Motor neuron (in vitro differentiated cells): ENCODE data around the gene TMX1. TPM values are rescaled to one million over a fixed set of nuclear protein-coding genes. Genes with fewer than 3 reads are reported as not detected.

Source experiments
- ATAC-seq, 8 experiments: fragments of 200-7000 bp; cut with Tn5 transposase; replicated peaks in 6 of 8; 2 replicates each; pipeline ENCODE4 v1.8.0; 2021; ENCODE audit warnings: mild to moderate bottlenecking in 8 of 8, moderate library complexity in 8 of 8
- H3K27ac ChIP-seq, 2 donors: fragments of 250-450 bp; sonication (Bioruptor Pico); 2 replicates each; pipeline ENCODE4 v1.9.0; 2021; ENCODE audit warnings: antibody characterized with exemption in 2 of 2, mild to moderate bottlenecking in 2 of 2, moderate library complexity in 1 of 2
- H3K4me1 ChIP-seq, 2 donors: fragments of 250-450 bp; sonication (Bioruptor Pico); replicated peaks in 1 of 2; 2 replicates each; pipeline ENCODE4 v1.6.1; 2021; ENCODE audit warnings: antibody characterized with exemption in 2 of 2, mild to moderate bottlenecking in 2 of 2, moderate library complexity in 1 of 2
- H3K4me3 ChIP-seq, 5 donors: fragments of 250-450 bp; sonication (Bioruptor Pico); 2 replicates each; pipeline ENCODE4 v1.9.0; 2021; ENCODE audit warnings: antibody characterized with exemption in 5 of 5, mild to moderate bottlenecking in 5 of 5, moderate library complexity in 4 of 5
- WGBS, 10 experiments: fragments of 450-650 bp; shearing (Covaris generic); methylation state at CpG; one replicate each; pipeline ENCODE4 v1.0.0; 2022; 5-methylcytosine and 5-hydroxymethylcytosine counted together
- in situ Hi-C, 9 experiments: fragments of 400-800 bp; cut with MboI; loops; one replicate each; pipeline ENCODE4 v1.15.0; 2021; ENCODE audit warnings: low sequenced_read_pairs in 9 of 9, low pct_unique_long_range_greater_than_20kb in 2 of 9; ENCODE audit not compliant: unreplicated experiment in 9 of 9
- total RNA-seq, 8 experiments: library from RNA; unstranded; fragments of 300-600 nt; gene quantifications; 2 replicates each; pipeline versions ENCODE4 v1.2.3 to v1.2.4, GENCODE V29; 2022

Gene TMX1
- total RNA-seq, 8 experiments from 2014 or later: 18.3 to 54.7 (median 33.0) TPM

GRCh38 chr14:51283402-51284085, 43.5 kb downstream of the TMX1 start:
- ATAC-seq: peak; percentile 72 to 97 (median 82)
- Histone ChIP-seq H3K4me1 (no peaks in the 10 kb centered on the region), H3K4me3 (no peak overlapping the region), H3K27ac (no peak overlapping the region)
- in situ Hi-C loops: loop anchor here (10.0 to 25.0 kb wide), 6 partner anchors 379 to 854 kb away; partner anchors contain the start of genes RTRAF (in 5 of the 9) and FRMD6 (in 3 of the 9)
- WGBS, 10 experiments: 0 to 100% (median 57%) methylated on average over 1 to 8 of the region's 8 CpGs

GRCh38 chr14:51284241-51284640, 44.2 kb downstream of the TMX1 start:
- no peak overlapping the region for H3K4me3 ChIP-seq
- H3K4me1 ChIP-seq: no peaks in the 10 kb centered on the region
- ATAC-seq: no peak
- in situ Hi-C loops: loop anchor here (10.0 to 25.0 kb wide), 6 partner anchors 378 to 853 kb away; partner anchors contain the start of genes RTRAF (in 5 of the 9) and FRMD6 (in 3 of the 9)
- H3K27ac ChIP-seq: no peak overlapping the region

GRCh38 chr14:51285120-51285519, 45.1 kb downstream of the TMX1 start:
- WGBS, 10 experiments: 80 to 100% methylated on average over 1 of the region's 1 CpG; no CpG with 5 or more reads in 8 of the 10 experiments
- H3K4me1 ChIP-seq: no peaks in the 10 kb centered on the region
- H3K27ac ChIP-seq: no peak overlapping the region
- in situ Hi-C loops: loop anchor here (10.0 to 25.0 kb wide), 6 partner anchors 377 to 852 kb away; partner anchors contain the start of genes RTRAF (in 5 of the 9) and FRMD6 (in 3 of the 9)
- no peak overlapping the region for H3K4me3 ChIP-seq
- no peak for ATAC-seq

- in situ Hi-C loops: loop anchor here (10.0 to 25.0 kb wide), 6 partner anchors 373 to 848 kb away; partner anchors contain the start of genes RTRAF (in 5 of the 9) and FRMD6 (in 3 of the 9)
- peaks cover under 1 to 6% of the 10 kb centered on the region in 2 donors for H3K4me1 ChIP-seq
- H3K27ac ChIP-seq: no peak overlapping the region
- no peak for ATAC-seq
- no peak overlapping the region for H3K4me3 ChIP-seq
Measured at GRCh38 chr14:51289169-51289568, 49.1 kb downstream of the TMX1 start.

GRCh38 chr14:51290132-51290531, 50.1 kb downstream of the TMX1 start:
- peaks cover 6 to 8% of the 10 kb centered on the region in 2 donors for H3K4me1 ChIP-seq
- in situ Hi-C loops: loop anchor here in 8 of 9 experiments (10.0 to 25.0 kb wide), 6 partner anchors 372 to 847 kb away; partner anchors contain the start of genes RTRAF (in 5 of the 8) and FRMD6 (in 3 of the 8)
- H3K4me3 ChIP-seq: no peak overlapping the region
- WGBS, 10 experiments: 86 to 100% (median 100%) methylated on average over 1 of the region's 1 CpG; no CpG with 5 or more reads in 4 of the 10 experiments
- no peak for ATAC-seq
- H3K27ac ChIP-seq: no peak overlapping the region

GRCh38 chr14:51291016-51291415, 51.0 kb downstream of the TMX1 start:
- ATAC-seq: no peak
- no peak overlapping the region for H3K4me3 ChIP-seq
- peaks cover 6 to 15% of the 10 kb centered on the region in 2 donors for H3K4me1 ChIP-seq
- WGBS, 10 experiments: 93 to 100% (median 100%) methylated on average over 1 to 3 of the region's 4 CpGs; no CpG with 5 or more reads in 3 of the 10 experiments
- in situ Hi-C loops: loop anchor here in 8 of 9 experiments (10.0 to 25.0 kb wide), 6 partner anchors 371 to 846 kb away; partner anchors contain the start of genes RTRAF (in 5 of the 8) and FRMD6 (in 3 of the 8)
- H3K27ac ChIP-seq: no peak overlapping the region

- in situ Hi-C loops: loop anchor here in 8 of 9 experiments (10.0 to 25.0 kb wide), 6 partner anchors 369 to 844 kb away; partner anchors contain the start of genes RTRAF (in 5 of the 8) and FRMD6 (in 3 of the 8)
- WGBS, 10 experiments: 8 to 100% (median 85%) methylated on average over 1 to 6 of the region's 7 CpGs; no CpG with 5 or more reads in 3 of the 10 experiments
- Histone ChIP-seq H3K4me3 (no peak overlapping the region), H3K27ac (no peak overlapping the region), H3K4me1 (peaks cover 6 to 16% of the 10 kb centered on the region in 2 donors)
- ATAC-seq: peak in 3 of 8 experiments; percentile 90 to 95 (median 94)
Measured at GRCh38 chr14:51293149-51293911, 53.3 kb downstream of the TMX1 start.

GRCh38 chr14:51293912-51294389, 53.9 kb downstream of the TMX1 start:
- WGBS, 10 experiments: 0 to 92% (median 86%) methylated on average over 1 to 6 of the region's 6 CpGs; no CpG with 5 or more reads in 4 of the 10 experiments
- H3K4me3 ChIP-seq: no peak overlapping the region
- in situ Hi-C loops: loop anchor here in 8 of 9 experiments (10.0 to 25.0 kb wide), 6 partner anchors 368 to 843 kb away; partner anchors contain the start of genes RTRAF (in 5 of the 8) and FRMD6 (in 3 of the 8)
- no peak overlapping the region for H3K27ac ChIP-seq
- H3K4me1 ChIP-seq: peaks cover 6 to 16% of the 10 kb centered on the region in 2 donors
- peak in 2 of 8 experiments; percentile 26 to 62 for ATAC-seq

GRCh38 chr14:51294951-51295525, 55.0 kb downstream of the TMX1 start:
- WGBS, 10 experiments: 45 to 92% (median 56%) methylated on average over 2 to 6 of the region's 6 CpGs

GRCh38 chr14:51295646-51296263, 55.7 kb downstream of the TMX1 start:
- Histone ChIP-seq H3K27ac (no peak overlapping the region), H3K4me1 (peaks cover 6 to 16% of the 10 kb centered on the region in 2 donors), H3K4me3 (no peak overlapping the region)
- in situ Hi-C loops: loop anchor here in 8 of 9 experiments (10.0 to 25.0 kb wide), 6 partner anchors 367 to 842 kb away; partner anchors contain the start of genes RTRAF (in 5 of the 8) and FRMD6 (in 3 of the 8)
- peak in 7 of 8 experiments; percentile 9 to 56 (median 50) for ATAC-seq
- 14 to 100% (median 68%) methylated on average over 1 to 6 of the region's 6 CpGs; no CpG with 5 or more reads in 1 of the 10 experiments for WGBS, 10 experiments

More at GRCh38 chr14:51294951-51295525, 55.0 kb downstream of the TMX1 start:
- H3K27ac ChIP-seq: no peak overlapping the region
- in situ Hi-C loops: loop anchor here in 8 of 9 experiments (10.0 to 25.0 kb wide), 6 partner anchors 367 to 842 kb away; partner anchors contain the start of genes RTRAF (in 5 of the 8) and FRMD6 (in 3 of the 8)
- no peak overlapping the region for H3K4me3 ChIP-seq
- peaks cover 6 to 16% of the 10 kb centered on the region in 2 donors for H3K4me1 ChIP-seq
- ATAC-seq: peak in 5 of 8 experiments; percentile 66 to 98 (median 96)

- Histone ChIP-seq H3K4me3 (no peak overlapping the region), H3K4me1 (peaks cover 8 to 16% of the 10 kb centered on the region in 2 donors), H3K27ac (no peak overlapping the region)
- WGBS, 10 experiments: 90 to 100% (median 100%) methylated on average over 1 to 3 of the region's 3 CpGs; no CpG with 5 or more reads in 2 of the 10 experiments
- in situ Hi-C loops: loop anchor here in 8 of 9 experiments (10.0 to 25.0 kb wide), 6 partner anchors 365 to 840 kb away; partner anchors contain the start of genes RTRAF (in 5 of the 8) and FRMD6 (in 3 of the 8)
- ATAC-seq: no peak
Measured at GRCh38 chr14:51297066-51297465, 57.0 kb downstream of the TMX1 start.
